ENCODE measurements around the gene CDKN1A. TPM values are rescaled to one million over a fixed set of nuclear protein-coding genes. Genes with fewer than 3 reads are reported as not detected.
"Not testable (repeated sequence)": the region's sequence is repeated elsewhere in the genome, so short reads cannot be mapped to it uniquely, and the experiment has no call there.

CDKN1A gene
- total RNA-seq, 1 donor from 2014 or later: 34.2 TPM

GRCh38 chr6:36719126-36719525 lies 40.6 kb downstream of the CDKN1A start:
- DNase-seq (ENCODE audit: low spot score): no peak

- DNase-seq (ENCODE audit: low spot score): no peak
These were observed 42.0 kb downstream of the CDKN1A start for GRCh38 chr6:36720251-36721141.

GRCh38 chr6:36721369-36722140 lies 43.0 kb downstream of the CDKN1A start:
- no peak for DNase-seq (ENCODE audit: low spot score)

GRCh38 chr6:36722365-36722764 lies 43.9 kb downstream of the CDKN1A start:
- no peak for DNase-seq (ENCODE audit: low spot score)

- DNase-seq (ENCODE audit: low spot score): no peak
These were observed 44.4 kb downstream of the CDKN1A start for GRCh38 chr6:36722879-36723278.

- not testable (repeated sequence) for DNase-seq (ENCODE audit: low spot score)
These were observed 45.5 kb downstream of the CDKN1A start for GRCh38 chr6:36723992-36724391.

GRCh38 chr6:36724514-36725390 lies 46.2 kb downstream of the CDKN1A start:
- peak; percentile 43 for DNase-seq (ENCODE audit: low spot score)

GRCh38 chr6:36725581-36725980 lies 47.1 kb downstream of the CDKN1A start:
- DNase-seq (ENCODE audit: low spot score): no peak

- DNase-seq (ENCODE audit: low spot score): no peak
These were observed 49.0 kb downstream of the CDKN1A start for GRCh38 chr6:36727505-36728021.

GRCh38 chr6:36728289-36729160 lies 50.0 kb downstream of the CDKN1A start:
- no peak for DNase-seq (ENCODE audit: low spot score)

- DNase-seq (ENCODE audit: low spot score): peak; percentile 31
These were observed 50.6 kb downstream of the CDKN1A start for GRCh38 chr6:36729161-36729524.

GRCh38 chr6:36730424-36731380 lies 52.2 kb downstream of the CDKN1A start:
- DNase-seq (ENCODE audit: low spot score): no peak

- no peak for DNase-seq (ENCODE audit: low spot score)
These were observed 53.3 kb downstream of the CDKN1A start for GRCh38 chr6:36731622-36732310.

- no peak for DNase-seq (ENCODE audit: low spot score)
These were observed 54.8 kb downstream of the CDKN1A start for GRCh38 chr6:36733300-36733699.

- DNase-seq (ENCODE audit: low spot score): no peak
These were observed 56.1 kb downstream of the CDKN1A start for GRCh38 chr6:36734486-36735060.

GRCh38 chr6:36735110-36736071 lies 56.9 kb downstream of the CDKN1A start:
- DNase-seq (ENCODE audit: low spot score): peak; percentile 94
